ENCODE measurements around the gene SLC9A3.

DNA sequence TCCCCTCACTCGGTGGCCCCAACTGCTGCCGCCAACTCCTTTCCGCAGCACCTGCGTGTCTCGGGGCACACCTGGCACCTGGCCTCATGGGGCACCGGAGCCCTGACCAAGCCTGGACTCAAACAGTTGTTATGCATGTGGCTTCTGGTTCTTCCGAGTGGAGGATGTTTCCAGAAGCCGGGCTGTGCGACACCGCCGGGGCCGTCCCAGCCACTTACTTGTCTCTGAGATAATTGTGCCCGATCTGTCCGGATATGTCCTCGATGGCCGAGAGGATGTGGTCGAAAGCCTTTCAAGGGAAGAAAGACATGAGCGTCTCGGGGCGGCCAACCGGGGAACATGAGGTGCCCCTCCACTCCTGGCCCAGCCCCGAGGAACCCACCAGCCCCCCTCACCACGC is 42.9 kb downstream of the SLC9A3 start:
- TF ChIP-seq EZH2phosphoT487 (IDR thresholded peaks at IDR 0.05; ENCODE audit: insufficient read depth, low read depth) (no peak), EZH2 (IDR thresholded peaks at IDR 0.05; ENCODE audit: insufficient read depth, poor library complexity, severe bottlenecking) (no peak)

Measured in GM23248 (cell line).